Measurements from ENCODE around the gene BEND7. TPM values are rescaled to one million over a fixed set of nuclear protein-coding genes. Genes with fewer than 3 reads are reported as not detected.
A peak's percentile ranks its signal among the peaks of the same experiment; 100 is the strongest.

BEND7 gene
- total and polyA plus RNA-seq, 2 of the 4 experiments (the other 2 are of a cell fraction): 2.3 to 3.5 TPM

GRCh38 chr10:13457958-13458686, 70.7 kb downstream of the BEND7 start:
- Histone ChIP-seq H3K4me3 (ENCODE audit: insufficient read depth, low read depth, low read length) (no peak overlapping the region), H3K4me1 (ENCODE audit: control insufficient read depth, insufficient read depth, low read length) (no peaks in the 10 kb centered on the region), H3K27me3 (ENCODE audit: control insufficient read depth, insufficient read depth, low read length) (no peaks in the 10 kb centered on the region), H4K8ac (ENCODE audit: low read depth in 2 of 2, low read length in 2 of 2) (no peak overlapping the region), H4K5ac (ENCODE audit: low read depth, low read length) (no peak overlapping the region), H3K27ac (ENCODE audit: insufficient read depth, low read length) (no peak overlapping the region), H4K20me1 (ENCODE audit: insufficient read depth, low read length) (no peaks in the 10 kb centered on the region), H3K14ac (replicated peaks; ENCODE audit: low read depth, low read length) (no peak overlapping the region), H3K36me3 (ENCODE audit: control insufficient read depth, insufficient read depth, low read length) (no peaks in the 10 kb centered on the region), H2AK5ac (ENCODE audit: low read depth, low read length) (no peak overlapping the region), H3K9ac (ENCODE audit: low read depth, low read length) (no peak overlapping the region), H3K18ac (ENCODE audit: low read depth, low read length) (no peak overlapping the region), H3K79me1 (ENCODE audit: low read depth in 1 of 2, low read length in 2 of 2) (no peaks in the 10 kb centered on the region), H3K9me1 (ENCODE audit: insufficient read depth, low read length) (0 out of 2 replicates have a peak, but pooled peaks cover 3% of the 10 kb centered on the region), H4K91ac (ENCODE audit: insufficient read depth, low read depth, low read length) (no peak overlapping the region), H2BK20ac (ENCODE audit: low read depth, low read length) (no peak overlapping the region), H3K23ac (ENCODE audit: low read depth, low read length) (no peak overlapping the region), H2BK15ac (ENCODE audit: low read depth, low read length) (no peak overlapping the region), H2BK120ac (ENCODE audit: low read depth, low read length) (no peak overlapping the region), H3K56ac (ENCODE audit: extremely low read depth, insufficient read depth, low read length) (no peak overlapping the region), H2AK9ac (replicated peaks; ENCODE audit: low read depth, low read length, poor library complexity) (no peak overlapping the region), H2BK5ac (ENCODE audit: low read depth, low read length, poor library complexity, severe bottlenecking) (no peak overlapping the region), H3K4ac (ENCODE audit: low read depth, low read length) (no peak overlapping the region), H2AFZ (replicated peaks; ENCODE audit: low read length, poor library complexity) (peak overlapping the region; percentile 44), H3K4me2 (ENCODE audit: low read depth, low read length) (no peak overlapping the region), H3K9me3 (ENCODE audit: control insufficient read depth, insufficient read depth, low read length) (peaks cover 3% of the 10 kb centered on the region; the same call in 1 of the 2 replicates)
- WGBS, 2 experiments (ENCODE audit: extremely low coverage in 2 of 2, insufficient read length in 1 of 2): 100% methylated on average over 1 of the region's 13 CpGs; no CpG with 5 or more reads in 1 of the 2 experiments
- ATAC-seq (ENCODE audit: low read depth): no peak; the same call in 1 of the 2 replicates
- ChIA-PET POLR2A (ENCODE audit: unreplicated experiment) (no interaction called here), CTCF (no interaction called here)
- dilution Hi-C loops (cut with HindIII; ENCODE audit: low sequenced_read_pairs, unreplicated experiment): no loop called here
- in situ Hi-C loops (cut with MboI; ENCODE audit: low sequenced_read_pairs): no loop called here
- no TSS peak for BruUV-seq (replicated peaks)
- TF ChIP-seq POLR2A (IDR thresholded peaks at IDR 0.05; ENCODE audit: low read depth, low read length) (no peak), MXI1 (IDR thresholded peaks at IDR 0.05; ENCODE audit: borderline replicate concordance, low read depth, low read length) (no peak), NFE2L2 (IDR thresholded peaks at IDR 0.05; ENCODE audit: low read depth, low read length) (no peak)
- peak; percentile 45 for DNase-seq
- intact Hi-C loops (cut with micrococcal nuclease): no loop called here

Data from IMR-90 (cell line).